Endothelial cell (in vitro differentiated cells): ENCODE data around the gene KCNQ1. TPM values are rescaled to one million over a fixed set of nuclear protein-coding genes. Genes with fewer than 3 reads are reported as not detected.
A peak's percentile ranks its signal among the peaks of the same experiment; 100 is the strongest.

Experiments used
- DNase-seq: peaks from one replicate; pipeline ENCODE4 v3.0.0; 2021; ENCODE audit warnings: low spot score
- H3K27ac Mint-ChIP-seq: one replicate; pipeline ENCODE4 v1.8.0; 2021; ENCODE audit warnings: mixed read lengths, inconsistent platforms; ENCODE audit not compliant: unreplicated experiment
- H3K27me3 Mint-ChIP-seq: one replicate; pipeline ENCODE4 v1.8.0; 2021; ENCODE audit warnings: mild to moderate bottlenecking, moderate library complexity, mixed read lengths, inconsistent platforms; ENCODE audit not compliant: unreplicated experiment
- H3K36me3 Mint-ChIP-seq: one replicate; pipeline ENCODE4 v1.8.0; 2021; ENCODE audit warnings: mild to moderate bottlenecking, low read depth, mixed read lengths, inconsistent platforms; ENCODE audit not compliant: unreplicated experiment
- H3K4me1 Mint-ChIP-seq: one replicate; pipeline ENCODE4 v1.8.0; 2021; ENCODE audit warnings: mild to moderate bottlenecking, mixed read lengths, inconsistent platforms; ENCODE audit not compliant: unreplicated experiment
- H3K4me3 Mint-ChIP-seq: one replicate; pipeline ENCODE4 v1.8.0; 2021; ENCODE audit warnings: mild to moderate bottlenecking, mixed read lengths, inconsistent platforms; ENCODE audit not compliant: unreplicated experiment
- H3K9me3 Mint-ChIP-seq: one replicate; pipeline ENCODE4 v1.8.0; 2021; ENCODE audit warnings: mixed read lengths, inconsistent platforms; ENCODE audit not compliant: unreplicated experiment
- CTCF ChIP-seq: fragments of 200-600 bp; sonication (generic); IDR thresholded peaks from one replicate; pipeline ENCODE4 v1.5.0; 2021; ENCODE audit warnings: antibody characterized with exemption; ENCODE audit not compliant: unreplicated experiment
- total RNA-seq: library from RNA; stranded (reverse); fragmentation: NEBNext Ultra II Directional; extraction: Animal tissue kit (Norgen Biotek cat#: 25700); gene quantifications from one replicate; pipeline ENCODE4 v1.2.1, GENCODE V29; 2021; ENCODE audit not compliant: unreplicated experiment

Gene KCNQ1
- total RNA-seq, 1 donor from 2014 or later = 35.3 TPM

- H3K4me3 Mint-ChIP-seq = no peak overlapping the region
- TF ChIP-seq CTCF = no peak
- no peaks in the 10 kb centered on the region for H3K9me3 Mint-ChIP-seq
- H3K27ac Mint-ChIP-seq = no peak overlapping the region
- H3K36me3 Mint-ChIP-seq = no peaks in the 10 kb centered on the region
- H3K4me1 Mint-ChIP-seq = peaks cover 21% of the 10 kb centered on the region
- DNase-seq = no peak
- peaks cover 7% of the 10 kb centered on the region for H3K27me3 Mint-ChIP-seq
These were observed 393.3 kb downstream of the KCNQ1 start for GRCh38 chr11:2838091-2838490.

DNA sequence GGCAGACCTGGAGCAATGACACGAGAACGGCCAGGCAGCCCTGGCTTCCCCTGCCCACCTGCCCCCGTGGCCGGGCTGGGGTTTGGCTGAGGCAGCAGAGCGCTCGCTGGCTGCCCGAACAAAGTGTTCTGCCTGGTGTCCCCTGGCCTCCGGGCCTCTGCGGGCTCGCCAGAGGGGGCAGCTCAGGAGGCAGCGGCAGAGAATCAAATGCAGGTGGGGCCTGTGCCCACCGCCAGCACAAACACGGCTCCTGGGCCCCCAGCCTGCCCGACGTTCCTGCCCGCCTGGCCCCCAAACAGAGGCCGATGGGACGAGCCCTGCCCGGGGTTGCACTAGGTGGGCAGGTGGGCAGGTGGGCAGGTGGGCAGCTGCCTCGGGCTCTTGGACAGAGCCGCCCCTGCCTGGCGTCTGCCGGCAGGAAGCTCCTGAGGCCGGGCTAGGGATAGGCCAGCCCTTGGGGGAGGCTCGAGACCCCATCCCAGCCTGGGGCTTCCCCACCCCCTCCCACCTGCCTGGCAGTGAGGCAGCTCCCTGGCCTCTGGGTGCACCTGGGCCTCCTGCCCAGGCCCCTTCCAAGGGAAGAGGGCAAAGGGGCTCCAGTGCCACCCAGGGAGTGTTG, 394.0 kb downstream of the KCNQ1 start:
- Mint-ChIP-seq H3K4me1 (peaks cover 21% of the 10 kb centered on the region), H3K27ac (no peak overlapping the region)

DNA sequence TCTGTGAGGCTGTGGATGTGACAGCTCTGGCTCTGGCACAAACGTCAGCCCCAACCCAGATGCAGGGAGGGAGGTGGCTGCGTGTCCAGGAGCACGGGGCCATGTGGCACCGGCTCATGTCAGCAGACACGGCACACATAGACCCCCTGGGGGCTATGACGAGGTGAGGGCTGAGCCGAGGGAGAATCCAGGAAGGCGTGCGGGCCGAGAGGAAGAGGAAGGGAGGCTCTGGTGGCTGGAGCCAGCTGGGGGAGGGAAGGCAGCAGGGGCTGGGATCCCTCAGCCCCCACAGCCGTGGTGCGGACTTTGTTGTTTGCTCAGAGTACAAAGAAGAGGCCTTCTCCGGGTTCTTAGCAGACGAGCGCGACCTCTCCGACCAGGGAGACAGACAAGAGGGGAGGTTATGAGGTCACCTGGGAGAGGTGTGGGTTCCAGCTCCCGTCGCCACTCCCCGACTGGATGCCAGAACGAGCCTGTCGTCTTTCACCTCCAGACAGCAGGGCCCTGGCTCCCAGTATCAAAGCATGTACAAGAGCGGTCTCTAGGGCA, 394.7 kb downstream of the KCNQ1 start:
- Mint-ChIP-seq H3K27me3 (peaks cover 8% of the 10 kb centered on the region), H3K4me3 (no peak overlapping the region), H3K27ac (peak overlapping the region; percentile 52), H3K36me3 (no peaks in the 10 kb centered on the region), H3K4me1 (peaks cover 18% of the 10 kb centered on the region), H3K9me3 (no peaks in the 10 kb centered on the region)
- TF ChIP-seq CTCF = no peak
- DNase-seq = no peak

More for the DNA sequence above, 394.0 kb downstream of the KCNQ1 start:
- Mint-ChIP-seq H3K9me3 (no peaks in the 10 kb centered on the region), H3K36me3 (no peaks in the 10 kb centered on the region), H3K4me3 (no peak overlapping the region), H3K27me3 (peaks cover 7% of the 10 kb centered on the region)
- no peak for DNase-seq
- TF ChIP-seq CTCF = no peak

- no peak overlapping the region for H3K27ac Mint-ChIP-seq
- DNase-seq = no peak
- peaks cover 14% of the 10 kb centered on the region for H3K4me1 Mint-ChIP-seq
- H3K4me3 Mint-ChIP-seq = no peak overlapping the region
- H3K9me3 Mint-ChIP-seq = no peaks in the 10 kb centered on the region
- H3K27me3 Mint-ChIP-seq = peaks cover 5% of the 10 kb centered on the region
- H3K36me3 Mint-ChIP-seq = no peaks in the 10 kb centered on the region
- no peak for TF ChIP-seq CTCF
These were observed 396.8 kb downstream of the KCNQ1 start for GRCh38 chr11:2841411-2842190.

DNA sequence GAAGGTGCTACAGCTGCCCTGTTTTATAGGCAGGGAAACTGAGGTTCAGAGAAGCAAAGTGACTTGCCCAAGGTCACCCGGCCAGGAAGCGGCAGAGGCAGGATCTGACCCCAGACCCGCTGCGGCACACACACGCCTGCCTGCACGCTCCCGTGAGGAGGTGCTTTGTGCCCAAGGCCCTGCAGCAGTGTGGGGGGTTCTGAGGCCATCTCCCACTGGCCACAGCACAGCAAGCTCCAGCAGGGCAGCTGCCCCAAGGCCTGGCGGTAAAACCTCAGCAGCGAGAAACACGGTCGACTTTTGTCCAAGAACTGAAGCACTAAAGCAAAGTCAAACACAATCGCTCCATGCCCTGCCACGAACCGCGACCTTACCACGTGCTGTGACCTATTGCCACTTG, 398.1 kb downstream of the KCNQ1 start:
- H3K27me3 Mint-ChIP-seq = peaks cover 10% of the 10 kb centered on the region
- H3K27ac Mint-ChIP-seq = no peak overlapping the region
- no peaks in the 10 kb centered on the region for H3K36me3 Mint-ChIP-seq
- H3K4me3 Mint-ChIP-seq = no peak overlapping the region
- H3K9me3 Mint-ChIP-seq = no peaks in the 10 kb centered on the region
- no peak for DNase-seq
- peaks cover 12% of the 10 kb centered on the region for H3K4me1 Mint-ChIP-seq
- no peak for TF ChIP-seq CTCF
